Epithelial cell of prostate (primary cell): Measurements from ENCODE around the gene DNASE2.
"Not testable (repeated sequence)": the region's sequence is repeated elsewhere in the genome, so short reads cannot be mapped to it uniquely, and the experiment has no call there.

ENCODE experiments used
- DNase-seq: peaks from one replicate; pipeline ENCODE4 v3.0.0-alpha.2; 2011; ENCODE audit warnings: low read depth, low spot score
- H3K27ac ChIP-seq: fragments of 450-650 bp; 2 replicates; pipeline ENCODE4 v1.5.1; 2017; ENCODE audit warnings: mild to moderate bottlenecking

DNASE2 gene

DNA sequence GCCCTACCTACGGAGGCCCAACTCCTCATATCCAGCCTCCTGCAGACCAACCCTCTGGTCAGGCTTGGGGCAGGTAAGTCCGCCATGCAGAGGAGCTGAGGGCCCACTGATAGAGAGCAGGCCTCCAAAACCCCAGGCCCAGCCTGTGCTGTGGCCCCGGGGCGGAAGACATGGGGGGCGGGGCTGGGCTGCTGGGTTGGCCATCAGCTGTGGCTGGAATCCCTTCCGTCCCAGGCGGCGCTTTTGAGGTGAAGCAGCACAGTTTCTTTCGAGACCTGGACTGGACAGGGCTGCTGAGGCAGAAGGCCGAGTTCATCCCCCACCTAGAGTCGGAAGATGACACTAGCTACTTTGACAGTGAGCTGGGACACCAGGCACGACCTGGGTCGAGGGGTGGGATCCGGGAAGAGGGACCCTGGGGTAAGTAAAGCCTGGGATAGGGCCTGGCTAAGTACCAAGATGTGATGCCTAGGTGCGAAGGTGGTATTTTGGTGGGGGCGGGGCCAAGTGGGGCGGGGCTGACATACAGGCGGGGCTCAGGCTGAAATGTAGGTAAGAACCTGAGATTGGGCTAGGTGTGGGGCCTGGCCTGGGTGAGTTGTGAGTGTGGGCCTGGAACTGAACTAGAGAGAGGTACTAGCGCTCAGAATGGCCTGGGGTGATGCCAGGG, 15.4 kb downstream of the DNASE2 start:
- no peak for DNase-seq

DNA sequence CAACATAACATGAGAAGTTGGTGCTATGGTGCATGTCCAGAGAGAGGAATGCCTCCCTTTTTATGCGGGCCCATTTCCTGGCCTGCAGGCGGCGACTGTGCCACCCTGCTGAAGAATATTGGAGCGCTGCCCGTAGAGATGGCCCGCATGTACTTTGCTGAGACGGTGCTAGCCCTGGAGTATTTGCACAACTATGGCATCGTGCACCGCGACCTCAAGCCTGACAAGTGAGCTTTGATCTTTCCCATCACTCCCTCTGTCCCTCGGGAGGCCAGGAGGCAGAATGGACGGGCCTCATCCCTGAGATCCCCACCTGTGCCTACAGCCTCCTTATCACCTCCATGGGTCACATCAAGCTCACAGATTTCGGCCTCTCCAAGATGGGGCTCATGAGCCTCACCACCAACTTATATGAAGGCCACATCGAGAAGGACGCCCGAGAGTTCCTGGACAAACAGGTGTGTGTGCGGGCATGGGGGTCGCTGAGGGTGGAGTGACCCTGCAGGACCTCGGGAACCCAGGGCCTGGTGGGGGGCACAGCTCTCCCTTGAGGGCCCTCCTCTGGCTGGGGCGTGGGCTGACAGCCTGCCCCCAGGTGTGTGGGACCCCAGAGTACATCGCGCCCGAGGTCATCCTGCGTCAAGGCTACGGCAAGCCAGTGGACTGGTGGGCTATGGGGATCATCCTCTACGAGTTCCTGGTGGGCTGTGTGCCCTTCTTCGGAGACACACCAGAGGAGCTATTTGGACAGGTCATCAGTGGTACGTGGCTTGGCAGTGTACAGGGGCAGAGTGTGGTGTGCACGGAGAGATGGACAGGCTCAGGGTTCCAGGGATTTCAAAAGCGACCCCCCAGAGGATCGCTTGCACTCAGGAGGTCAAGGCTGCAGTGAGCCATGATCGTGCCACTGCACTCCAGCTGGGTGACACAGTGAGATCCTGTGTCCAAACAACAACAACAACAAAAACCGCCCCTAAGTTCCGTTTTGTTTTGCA, 16.2 kb downstream of the DNASE2 start:
- no peak overlapping the region for H3K27ac ChIP-seq
- no peak for DNase-seq

More for the DNA sequence above, 15.4 kb downstream of the DNASE2 start:
- H3K27ac ChIP-seq = no peak overlapping the region

GRCh38 chr19:12864143-12864542, 17.1 kb downstream of the DNASE2 start:
- no peak overlapping the region for H3K27ac ChIP-seq
- DNase-seq = no peak

- no peak overlapping the region for H3K27ac ChIP-seq
- no peak for DNase-seq
Measured at GRCh38 chr19:12859546-12859945, 21.7 kb downstream of the DNASE2 start.

DNA sequence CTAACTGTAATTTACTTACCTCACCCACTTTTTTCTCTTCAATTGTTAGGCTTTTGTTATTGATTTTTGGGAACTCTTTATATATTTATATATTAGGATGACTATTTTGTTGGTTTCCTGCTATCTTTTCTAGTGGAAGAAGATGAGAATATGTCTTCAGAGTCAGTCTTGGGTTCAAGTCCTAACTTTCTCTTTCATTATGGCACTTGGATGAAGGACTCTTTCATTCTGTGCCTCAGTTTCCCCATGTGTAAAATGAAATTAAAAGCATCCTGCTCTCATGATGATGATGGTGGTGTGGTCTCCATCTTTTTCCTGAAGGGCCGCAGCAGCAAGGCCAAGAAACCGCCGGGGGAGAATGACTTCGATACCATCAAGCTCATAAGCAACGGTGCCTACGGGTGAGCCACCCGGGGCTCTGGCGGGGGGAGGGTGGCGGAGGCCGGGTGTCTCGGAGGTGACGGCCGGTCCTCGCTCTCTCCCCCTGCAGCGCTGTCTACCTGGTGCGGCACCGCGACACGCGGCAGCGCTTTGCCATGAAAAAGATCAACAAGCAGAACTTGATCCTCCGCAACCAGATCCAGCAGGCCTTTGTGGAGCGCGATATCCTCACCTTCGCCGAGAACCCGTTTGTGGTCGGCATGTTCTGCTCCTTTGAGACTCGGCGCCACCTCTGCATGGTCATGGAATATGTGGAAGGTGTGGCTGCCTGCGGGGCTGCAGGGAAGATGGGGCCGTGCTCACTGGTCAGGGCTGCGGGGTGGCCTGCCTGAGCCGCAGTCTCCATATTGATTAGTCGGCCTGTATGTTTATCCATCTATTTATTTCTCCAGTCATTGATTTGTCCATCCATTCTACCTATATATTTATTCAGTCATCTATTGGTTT, 23.0 kb downstream of the DNASE2 start:
- no peak for DNase-seq
- no peak overlapping the region for H3K27ac ChIP-seq

DNA sequence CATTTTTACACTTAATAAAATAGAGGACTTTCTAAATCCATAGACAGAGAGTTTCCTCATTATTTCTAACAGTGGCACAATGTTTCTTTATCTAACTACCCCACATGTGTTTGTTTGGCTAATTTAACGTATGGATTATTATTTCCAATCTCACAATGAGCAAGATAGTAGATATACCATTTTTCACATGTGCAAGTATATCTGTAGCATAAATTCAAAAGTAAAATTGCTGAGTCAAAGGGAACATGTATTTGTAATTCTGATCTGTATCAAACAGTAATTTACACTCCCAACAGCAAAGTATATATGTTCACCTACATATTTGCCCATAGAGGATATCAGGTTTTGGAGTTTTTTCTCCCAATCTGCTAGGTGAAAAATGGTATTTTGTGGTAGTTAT, 24.6 kb downstream of the DNASE2 start:
- H3K27ac ChIP-seq = no peak overlapping the region
- no peak for DNase-seq

GRCh38 chr19:12847159-12848139, 33.8 kb downstream of the DNASE2 start:
- no peak overlapping the region for H3K27ac ChIP-seq
- DNase-seq = peak; percentile 56

DNA sequence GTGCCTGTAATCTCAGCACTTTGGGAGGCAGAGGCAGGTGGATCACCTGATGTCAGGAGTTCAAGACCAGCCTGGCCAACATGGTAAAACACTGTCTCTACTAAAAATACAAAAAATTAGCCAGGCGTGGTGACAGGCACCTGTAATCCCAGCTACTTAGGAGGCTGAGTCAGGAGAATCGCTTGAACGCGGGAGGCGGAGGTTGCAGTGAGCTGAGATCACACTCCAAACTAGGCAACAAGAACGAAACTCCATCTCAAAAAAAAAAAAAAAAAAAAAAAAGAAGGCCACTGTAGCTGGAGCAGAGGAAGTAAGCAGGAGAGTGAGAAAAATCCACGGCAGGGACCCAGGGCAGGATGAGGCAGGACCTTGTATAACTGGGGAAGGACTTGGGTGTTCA, 34.6 kb downstream of the DNASE2 start:
- not testable (repeated sequence) for H3K27ac ChIP-seq, DNase-seq

DNA sequence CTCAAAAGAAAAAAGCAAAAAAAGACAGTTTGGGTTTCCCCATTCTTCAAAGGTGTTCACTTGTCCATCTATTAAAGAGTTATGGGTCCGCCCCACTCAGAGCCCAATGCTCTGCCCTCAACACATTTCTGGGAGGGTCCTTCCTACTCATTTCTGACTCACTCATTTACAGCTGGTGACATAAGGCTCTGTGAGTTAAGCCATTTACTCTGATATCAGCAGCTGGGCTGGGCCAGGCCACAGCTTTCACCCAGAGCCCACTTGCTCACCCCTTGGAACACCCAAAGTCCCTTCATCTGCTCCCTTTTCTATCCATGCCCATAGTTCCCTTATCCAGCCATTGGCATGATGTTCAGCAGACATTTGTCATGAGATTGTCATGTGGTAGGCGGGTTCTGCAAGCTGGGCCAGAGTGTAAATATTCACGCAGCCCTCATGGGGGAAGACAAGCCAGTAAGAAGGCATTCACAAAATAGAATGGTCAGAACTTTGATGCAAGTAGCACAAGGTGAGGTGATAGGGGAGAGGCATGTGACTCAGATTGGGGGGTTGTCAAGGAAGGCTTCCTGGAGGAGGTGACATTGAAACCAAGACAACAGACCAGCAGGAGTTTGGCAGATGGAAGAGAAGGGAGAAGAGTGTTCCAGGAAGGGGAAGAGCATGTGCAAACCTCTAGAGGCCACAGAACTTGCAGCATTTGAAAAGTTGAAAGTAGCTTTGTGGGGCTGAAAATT, 37.1 kb downstream of the DNASE2 start:
- DNase-seq = no peak
- no peak overlapping the region for H3K27ac ChIP-seq

DNA sequence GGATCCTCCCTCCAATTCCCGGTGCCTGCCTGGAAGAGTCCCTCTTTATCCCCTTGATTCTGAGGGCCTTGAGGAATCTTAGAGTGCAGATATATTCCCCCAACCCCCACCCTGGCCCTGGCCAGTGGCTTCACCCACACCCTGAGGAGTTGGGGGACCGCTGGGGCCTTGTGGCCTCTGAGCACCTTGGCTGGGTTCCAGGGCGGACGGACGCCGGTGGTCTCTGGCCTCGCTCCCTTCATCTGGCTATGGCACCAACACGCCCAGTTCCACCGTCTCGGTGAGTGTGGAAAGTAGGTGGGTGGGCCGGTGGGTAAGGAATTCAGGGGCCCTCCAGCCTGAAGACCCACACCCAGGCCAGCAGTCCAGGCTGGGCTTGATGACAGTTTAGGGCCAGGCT, 37.9 kb downstream of the DNASE2 start:
- no peak overlapping the region for H3K27ac ChIP-seq
- DNase-seq = no peak

GRCh38 chr19:12842511-12842910, 38.7 kb downstream of the DNASE2 start:
- no peak for DNase-seq
- H3K27ac ChIP-seq = no peak overlapping the region

DNA sequence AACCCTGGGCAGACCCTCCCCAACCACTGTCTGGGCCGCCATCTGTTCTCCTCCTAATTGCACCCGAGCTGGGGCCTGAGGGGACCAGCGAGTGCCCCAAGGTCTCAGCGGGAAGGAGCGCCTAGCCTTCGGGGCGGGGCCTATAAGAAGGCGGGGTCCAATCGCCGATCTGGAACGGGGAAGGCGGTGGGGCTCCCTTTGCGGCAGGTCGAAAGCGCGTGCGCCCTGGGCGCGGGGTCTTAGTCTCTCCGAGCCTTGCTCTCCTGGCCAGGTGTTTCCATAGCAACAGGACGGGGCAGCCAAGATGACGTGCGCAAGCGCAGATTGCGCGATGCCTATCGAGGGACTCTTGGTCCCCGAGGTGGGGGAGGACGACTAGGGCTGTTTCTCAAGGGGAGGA, 40.2 kb downstream of the DNASE2 start:
- no peak overlapping the region for H3K27ac ChIP-seq
- no peak for DNase-seq

DNA sequence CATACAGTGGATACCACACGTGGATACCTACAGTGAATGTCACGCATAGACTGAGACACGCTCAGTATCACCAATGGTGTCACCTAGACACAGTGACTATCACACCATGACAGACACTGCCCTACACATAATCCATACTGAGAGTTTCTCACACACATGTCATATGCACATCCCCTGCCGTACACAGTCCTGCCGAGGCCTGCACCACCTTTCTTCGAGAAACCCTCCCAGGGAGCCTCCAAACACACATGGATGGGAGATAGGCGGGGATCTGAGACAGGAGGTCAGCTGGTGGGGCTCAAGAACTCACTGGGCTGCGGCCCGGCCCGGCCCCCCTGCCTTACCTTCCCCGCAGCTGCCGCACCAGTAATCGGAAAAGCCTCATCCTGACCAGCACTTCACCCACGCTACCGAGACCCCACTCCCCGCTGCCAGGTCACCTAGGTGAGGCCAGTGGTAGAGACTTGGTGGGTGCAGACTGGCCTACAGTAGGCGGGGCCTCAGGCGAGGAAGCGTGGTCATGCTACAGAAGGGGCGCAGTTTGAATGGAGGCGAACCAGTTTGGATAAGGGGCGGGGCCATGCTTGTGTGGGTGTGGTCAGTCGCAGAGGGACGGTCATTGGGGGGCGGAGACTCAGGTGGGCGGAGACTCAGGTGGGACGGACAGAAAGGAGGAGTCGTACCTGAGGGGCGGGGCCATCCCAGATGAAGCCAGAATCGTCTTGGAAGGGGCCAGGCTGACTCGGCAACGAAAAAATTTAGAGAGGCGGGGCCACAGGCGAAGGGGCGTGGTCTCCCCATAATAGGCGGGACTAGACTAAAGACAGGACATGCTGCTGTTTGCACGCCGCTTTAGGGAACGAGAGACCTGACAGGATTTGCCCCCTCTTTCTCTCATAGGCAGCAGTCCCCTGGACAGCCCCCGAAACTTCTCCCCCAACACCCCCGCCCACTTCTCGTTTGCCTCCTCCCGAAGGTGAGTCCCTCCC, 40.9 kb downstream of the DNASE2 start:
- DNase-seq = peak; percentile 43
- no peak overlapping the region for H3K27ac ChIP-seq

DNA sequence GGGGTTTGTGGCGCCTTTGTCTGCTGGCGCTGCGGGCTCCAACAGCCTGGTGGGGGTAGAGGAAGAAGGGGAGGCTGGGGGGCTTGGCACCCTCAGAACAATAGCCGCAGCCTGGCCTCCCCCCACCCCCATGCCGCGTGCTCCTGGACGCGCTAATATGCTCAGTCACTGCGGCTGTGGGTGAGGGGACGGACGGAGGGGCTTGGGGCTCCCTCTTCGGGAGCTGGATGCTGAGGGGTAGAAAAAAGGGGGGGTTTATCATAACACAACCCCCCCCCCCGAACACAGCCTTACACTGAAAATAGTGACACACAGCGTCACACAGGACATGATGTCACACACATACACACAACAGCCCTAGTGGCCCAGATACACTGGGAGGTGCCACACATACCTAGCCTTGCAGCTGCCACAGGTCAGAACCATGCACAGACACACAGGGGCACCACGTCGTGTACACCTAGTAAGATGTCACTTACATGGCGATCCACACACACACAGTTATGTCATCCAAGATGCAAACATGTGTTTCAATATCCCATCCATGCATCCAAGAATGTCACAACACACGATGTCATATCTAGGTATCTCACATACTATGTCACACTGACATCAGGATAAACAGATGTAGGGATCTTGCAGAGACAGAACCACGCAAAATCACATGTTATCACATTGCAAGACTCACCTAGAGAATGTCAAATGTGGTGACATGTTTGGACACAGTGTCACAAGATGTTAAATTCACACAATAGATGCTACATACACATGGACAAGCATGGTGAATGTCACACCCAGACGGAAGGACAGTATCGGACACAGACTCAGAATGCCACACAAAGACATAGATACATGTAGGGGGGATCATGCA, 42.1 kb downstream of the DNASE2 start:
- no peak for DNase-seq
- H3K27ac ChIP-seq = no peak overlapping the region

DNA sequence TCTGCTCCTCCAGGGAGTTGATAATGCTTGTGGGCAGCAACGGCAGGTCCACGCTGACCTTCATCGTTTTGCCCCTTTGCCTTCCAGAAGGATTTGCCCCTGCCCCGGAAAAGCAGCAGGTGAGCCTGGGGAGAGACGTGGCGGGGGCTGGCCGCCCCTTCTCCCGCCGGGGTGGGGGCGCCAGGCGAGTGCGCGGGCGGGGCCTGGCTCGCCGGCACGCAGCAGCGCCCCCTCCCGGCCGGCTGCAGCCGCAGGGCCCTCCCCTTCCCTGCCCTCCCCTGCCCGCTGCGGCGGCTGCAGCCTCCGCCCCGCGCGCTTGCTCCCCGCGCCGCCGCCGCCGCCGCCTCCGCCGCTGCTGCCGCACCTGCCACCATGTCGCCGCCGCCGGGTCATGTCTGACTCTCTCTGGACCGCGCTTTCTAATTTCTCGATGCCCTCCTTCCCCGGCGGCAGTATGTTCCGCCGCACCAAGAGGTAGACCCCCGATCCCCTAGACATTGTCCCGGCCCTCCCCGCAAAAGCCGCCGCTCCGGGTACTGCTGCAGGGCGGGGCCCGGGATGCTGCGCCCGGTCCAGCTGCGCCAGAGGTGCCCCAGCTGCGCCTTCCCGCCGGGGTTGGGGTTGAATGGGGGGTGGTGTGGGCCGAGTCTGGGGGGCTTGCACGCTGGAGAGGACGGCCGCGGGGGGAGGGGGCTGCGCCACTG, 42.9 kb downstream of the DNASE2 start, which contains the start of gene MAST1:
Gene MAST1, plus strand, starts transcription at position 334 of the 704 bp plus-strand sequence. Its CDS starts 58 bp downstream, at position 392.
- no peak for DNase-seq
- no peak within 1 kb of the TSS for H3K27ac ChIP-seq

DNA sequence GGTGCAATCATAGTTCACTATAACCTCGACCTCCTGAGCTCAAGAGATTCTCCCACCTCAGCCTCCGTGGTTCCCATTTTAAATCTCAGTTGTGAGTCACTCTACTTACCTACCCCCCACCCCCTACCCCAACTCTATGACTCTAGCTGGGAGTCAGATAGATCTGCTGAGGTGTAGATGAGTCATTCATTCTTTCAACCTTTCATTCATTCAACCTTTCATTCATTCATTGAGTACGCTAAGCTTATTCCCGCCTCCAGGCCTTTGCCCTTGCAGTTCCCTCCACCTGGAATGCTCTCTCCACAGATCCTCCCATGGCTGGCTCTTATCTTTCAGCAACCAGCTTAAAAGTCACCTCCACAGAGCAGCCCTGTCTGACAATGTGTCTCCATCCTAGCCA, 44.0 kb downstream of the DNASE2 start:
- H3K27ac ChIP-seq = no peak overlapping the region
- DNase-seq = peak; percentile 36
